Measurements from ENCODE around the gene PFDN6. TPM values are rescaled to one million over a fixed set of nuclear protein-coding genes. Genes with fewer than 3 reads are reported as not detected.

PFDN6 gene
- total and polyA plus RNA-seq, 9 of the 15 experiments (the other 6 are each of a cell fraction or from before 2014, with no cell fraction given): 6.8 to 475 (median 216) TPM

DNA sequence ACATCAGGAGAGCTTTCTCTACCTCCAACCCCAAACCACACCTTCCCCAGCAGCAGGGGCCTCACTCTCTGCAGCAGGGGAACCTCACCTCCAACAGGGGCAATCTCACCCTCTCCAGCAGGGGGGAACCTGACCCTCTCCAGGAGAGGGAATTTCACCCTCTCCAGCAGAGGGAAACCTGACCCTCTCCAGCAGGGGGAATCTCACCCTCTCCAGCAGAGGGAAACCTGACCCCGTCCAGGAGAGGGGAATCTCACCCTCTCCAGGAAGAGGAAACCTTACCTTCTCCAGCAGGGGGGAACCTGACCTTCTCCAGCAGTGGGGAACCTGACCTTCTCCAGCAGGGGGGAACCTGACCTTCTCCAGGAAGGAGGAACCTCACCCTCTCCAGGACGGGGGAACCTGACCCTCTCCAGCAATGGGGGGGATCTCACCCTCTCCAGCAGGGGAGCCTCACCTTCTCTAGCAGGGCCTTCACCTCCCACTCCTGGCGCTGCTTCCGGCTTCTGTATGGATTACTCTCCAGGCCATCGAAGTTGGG is 9.4 kb upstream of the PFDN6 start (continued):
- no peak for TF ChIP-seq USF1 (CRISPR knock-in tag; IDR thresholded peaks at IDR 0.05)
- TF ChIP-seq, protein P1, sequence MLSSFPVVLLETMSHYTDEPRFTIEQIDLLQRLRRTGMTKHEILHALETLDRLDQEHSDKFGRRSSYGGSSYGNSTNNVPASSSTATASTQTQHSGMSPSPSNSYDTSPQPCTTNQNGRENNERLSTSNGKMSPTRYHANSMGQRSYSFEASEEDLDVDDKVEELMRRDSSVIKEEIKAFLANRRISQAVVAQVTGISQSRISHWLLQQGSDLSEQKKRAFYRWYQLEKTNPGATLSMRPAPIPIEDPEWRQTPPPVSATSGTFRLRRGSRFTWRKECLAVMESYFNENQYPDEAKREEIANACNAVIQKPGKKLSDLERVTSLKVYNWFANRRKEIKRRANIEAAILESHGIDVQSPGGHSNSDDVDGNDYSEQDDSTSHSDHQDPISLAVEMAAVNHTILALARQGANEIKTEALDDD (IDR thresholded peaks at IDR 0.05): peak; percentile 17; the same call in 1 of the 2 replicates
- peak; percentile 83; the same call in 1 of the 2 replicates for TF ChIP-seq CTBP1 (IDR thresholded peaks at IDR 0.05; ENCODE audit: borderline replicate concordance)
- no peak for TF ChIP-seq RFX1 (IDR thresholded peaks at IDR 0.05)
- TF ChIP-seq MBD2 (IDR thresholded peaks at IDR 0.05; ENCODE audit: borderline replicate concordance, low read depth): no peak
- TF ChIP-seq SRSF1 (IDR thresholded peaks at IDR 0.05; ENCODE audit: low read depth, low read length): no peak
- TF ChIP-seq THRA (IDR thresholded peaks at IDR 0.05): no peak
- TF ChIP-seq CHCHD3 (CRISPR knock-in tag; IDR thresholded peaks at IDR 0.05): no peak
- no peak for TF ChIP-seq ARHGAP35 (IDR thresholded peaks at IDR 0.05; ENCODE audit: partially characterized antibody)
- TF ChIP-seq ZKSCAN3 (CRISPR knock-in tag; IDR thresholded peaks at IDR 0.05): no peak
- no peak for TF ChIP-seq NFYB (IDR thresholded peaks at IDR 0.05; ENCODE audit: extremely low read depth, insufficient read length)
- TF ChIP-seq CCNT2 (IDR thresholded peaks at IDR 0.05; ENCODE audit: borderline replicate concordance, extremely low read depth, insufficient read length, low read depth, low read length): no peak
- TF ChIP-seq, protein P2, sequence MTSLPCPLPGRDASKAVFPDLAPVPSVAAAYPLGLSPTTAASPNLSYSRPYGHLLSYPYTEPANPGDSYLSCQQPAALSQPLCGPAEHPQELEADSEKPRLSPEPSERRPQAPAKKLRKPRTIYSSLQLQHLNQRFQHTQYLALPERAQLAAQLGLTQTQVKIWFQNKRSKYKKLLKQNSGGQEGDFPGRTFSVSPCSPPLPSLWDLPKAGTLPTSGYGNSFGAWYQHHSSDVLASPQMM (CRISPR knock-in tag; IDR thresholded peaks at IDR 0.05): no peak
- TF ChIP-seq PML (IDR thresholded peaks at IDR 0.05; ENCODE audit: low read length): no peak
- TF ChIP-seq HDAC1 (IDR thresholded peaks at IDR 0.05): no peak
- TF ChIP-seq FOXA3 (CRISPR knock-in tag; conservative IDR thresholded peaks at IDR 0.05 in 1 of 2, IDR thresholded peaks at IDR 0.05 in 1 of 2): no peak
- TF ChIP-seq MIER1 (IDR thresholded peaks at IDR 0.05; ENCODE audit: low read depth): no peak
- no peak for TF ChIP-seq ZBED1 (IDR thresholded peaks at IDR 0.05)
- no peak for TF ChIP-seq CHD1 (IDR thresholded peaks at IDR 0.05; ENCODE audit: low read length)
- TF ChIP-seq, protein P3, sequence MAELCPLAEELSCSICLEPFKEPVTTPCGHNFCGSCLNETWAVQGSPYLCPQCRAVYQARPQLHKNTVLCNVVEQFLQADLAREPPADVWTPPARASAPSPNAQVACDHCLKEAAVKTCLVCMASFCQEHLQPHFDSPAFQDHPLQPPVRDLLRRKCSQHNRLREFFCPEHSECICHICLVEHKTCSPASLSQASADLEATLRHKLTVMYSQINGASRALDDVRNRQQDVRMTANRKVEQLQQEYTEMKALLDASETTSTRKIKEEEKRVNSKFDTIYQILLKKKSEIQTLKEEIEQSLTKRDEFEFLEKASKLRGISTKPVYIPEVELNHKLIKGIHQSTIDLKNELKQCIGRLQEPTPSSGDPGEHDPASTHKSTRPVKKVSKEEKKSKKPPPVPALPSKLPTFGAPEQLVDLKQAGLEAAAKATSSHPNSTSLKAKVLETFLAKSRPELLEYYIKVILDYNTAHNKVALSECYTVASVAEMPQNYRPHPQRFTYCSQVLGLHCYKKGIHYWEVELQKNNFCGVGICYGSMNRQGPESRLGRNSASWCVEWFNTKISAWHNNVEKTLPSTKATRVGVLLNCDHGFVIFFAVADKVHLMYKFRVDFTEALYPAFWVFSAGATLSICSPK (IDR thresholded peaks at IDR 0.05; ENCODE audit: borderline replicate concordance): no peak
- no peak for TF ChIP-seq ZNF311 (CRISPR knock-in tag; IDR thresholded peaks at IDR 0.05)
- no peak for TF ChIP-seq PTRF (tag; IDR thresholded peaks at IDR 0.05)
- TF ChIP-seq MLLT1 (IDR thresholded peaks at IDR 0.05): peak in 1 of 2 experiments; percentile 97; a peak in 2 of 4 replicates
- no peak for TF ChIP-seq SUPT5H (IDR thresholded peaks at IDR 0.05)

Measured in K562 (cell line).